ENCODE data around the gene CSTF2. TPM values are rescaled to one million over a fixed set of nuclear protein-coding genes. Genes with fewer than 3 reads are reported as not detected.
"Not testable (repeated sequence)": the region's sequence is repeated elsewhere in the genome, so short reads cannot be mapped to it uniquely, and the experiment has no call there.

The CSTF2 gene
- total and polyA plus RNA-seq, 10 of the 15 experiments (the other 5 are each of a cell fraction or from before 2014, with no cell fraction given), result 7.7 to 66.6 (median 35.8) TPM

DNA sequence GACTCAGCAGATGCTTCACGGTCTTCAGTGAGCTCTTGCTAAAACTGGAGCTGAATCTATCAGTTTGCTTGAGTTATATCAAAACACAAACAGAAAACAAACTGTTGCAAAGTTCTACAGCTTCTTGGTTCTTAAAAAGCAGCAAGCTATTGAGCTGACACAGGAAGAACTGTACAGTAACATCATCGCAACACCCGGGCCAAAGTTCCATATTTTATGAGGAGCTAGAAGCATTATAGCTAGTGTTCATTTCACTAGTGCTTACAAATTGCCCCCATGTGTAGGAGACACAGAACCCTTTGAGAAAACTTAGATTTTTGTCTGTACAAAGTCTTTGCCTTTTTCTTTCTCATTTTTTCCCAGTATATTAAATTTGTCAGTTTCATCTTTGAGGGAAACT, 17.3 kb upstream of the CSTF2 start:
- FAIRE-seq (no peak), DNase-seq (ENCODE audit: low read depth, low spot score) (no peak), ATAC-seq (no peak)
- intact Hi-C loops (cut with micrococcal nuclease; ENCODE audit: unreplicated experiment) (no loop called here), in situ Hi-C loops (cut with MboI) (no loop called here)
- no peak for TF ChIP-seq MYC (IDR thresholded peaks at IDR 0.05; ENCODE audit: insufficient read depth, insufficient read length, insufficient replicate concordance, low read length, severe bottlenecking)
- no peak for TF ChIP-seq EED (IDR thresholded peaks at IDR 0.05; ENCODE audit: low read depth)
- TF ChIP-seq ESRRA (IDR thresholded peaks at IDR 0.05; ENCODE audit: low read length), result no peak
- TF ChIP-seq, protein P1, sequence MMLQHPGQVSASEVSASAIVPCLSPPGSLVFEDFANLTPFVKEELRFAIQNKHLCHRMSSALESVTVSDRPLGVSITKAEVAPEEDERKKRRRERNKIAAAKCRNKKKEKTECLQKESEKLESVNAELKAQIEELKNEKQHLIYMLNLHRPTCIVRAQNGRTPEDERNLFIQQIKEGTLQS (IDR thresholded peaks at IDR 0.05; ENCODE audit: borderline replicate concordance, extremely low read depth, low read depth, low read length), result no peak
- no peak for TF ChIP-seq SP1 (IDR thresholded peaks at IDR 0.05; ENCODE audit: low read depth, low read length)
- no peak overlapping the region for H3K4me2 ChIP-seq (ENCODE audit: control insufficient read depth, insufficient read depth)
- BruUV-seq (replicated peaks), result no TSS peak
- no peaks in the 10 kb centered on the region for H3K79me2 ChIP-seq (ENCODE audit: control insufficient read depth, insufficient read depth, low read length)
- no peak overlapping the region for H3K4me3 ChIP-seq
- WGBS (ENCODE audit: insufficient coverage, insufficient replicate concordance, low lambda C conversion rate, missing lambda C conversion rate), result 16% methylated on average over 3 of the region's 3 CpGs
- H3K27me3 ChIP-seq (replicated peaks in 1 of 2; ENCODE audit: control insufficient read depth in 2 of 2, insufficient read depth in 2 of 2, low read length in 1 of 2), result no peaks in the 10 kb centered on the region
- H3K9ac ChIP-seq (ENCODE audit: control insufficient read depth, insufficient read depth, low read length), result no peak overlapping the region
- CTCF ChIA-PET, result interaction anchor here (0.9 kb wide), 1 partner anchor 34 kb away, joined by 5 read pairs; no protein-coding TSS in a partner anchor
- H3K9me3 ChIP-seq (replicated peaks; ENCODE audit: control insufficient read depth, insufficient read depth, low read length), result no peaks in the 10 kb centered on the region
- RAD21 ChIA-PET (ENCODE audit: unreplicated experiment), result no interaction called here
- no peaks in the 10 kb centered on the region for H4K20me1 ChIP-seq (ENCODE audit: control insufficient read depth, insufficient read depth)
- POLR2A ChIA-PET, result no interaction called here
- no peaks in the 10 kb centered on the region for H3K4me1 ChIP-seq (ENCODE audit: control insufficient read depth, insufficient read depth, low read length)
- no peaks in the 10 kb centered on the region for H3K36me3 ChIP-seq (ENCODE audit: control insufficient read depth in 2 of 2, insufficient read depth in 2 of 2, low read length in 1 of 2)
- no peak overlapping the region for H3K27ac ChIP-seq (ENCODE audit: control insufficient read depth, insufficient read depth)
- H2AFZ ChIP-seq (ENCODE audit: control insufficient read depth, low read depth, low read length), result no peak overlapping the region
- SMC1A ChIA-PET (ENCODE audit: uncharacterized antibody, unreplicated experiment), result interaction anchor here (1.6 kb wide), 1 partner anchor 9 kb away, joined by 6 read pairs; no protein-coding TSS in a partner anchor

DNA sequence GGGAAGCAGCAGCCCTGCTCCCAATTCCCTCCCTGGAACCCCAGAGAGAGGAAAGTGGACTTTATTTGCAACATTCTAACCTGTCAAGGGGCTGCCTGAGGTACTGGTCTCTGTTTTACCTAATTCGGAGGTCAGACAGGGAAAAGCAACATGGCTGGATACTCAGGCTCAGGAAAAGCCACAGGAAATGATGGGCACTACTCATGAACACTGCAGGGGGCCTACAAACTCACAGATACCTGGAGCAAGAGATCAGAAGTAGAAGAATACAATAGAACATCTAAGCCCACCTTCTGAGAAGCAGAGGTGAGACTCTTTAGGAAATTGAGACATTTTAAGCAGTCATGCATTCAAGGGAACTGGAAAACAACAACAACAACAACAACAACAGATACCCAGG, 15.4 kb upstream of the CSTF2 start:
- in situ Hi-C loops (cut with MboI), result no loop called here
- DNase-seq (ENCODE audit: low read depth, low spot score), result no peak
- no peaks in the 10 kb centered on the region for H3K36me3 ChIP-seq (ENCODE audit: control insufficient read depth in 2 of 2, insufficient read depth in 2 of 2, low read length in 1 of 2)
- 0% methylated on average over 1 of the region's 1 CpG for WGBS (ENCODE audit: insufficient coverage, insufficient replicate concordance, low lambda C conversion rate, missing lambda C conversion rate)
- no peaks in the 10 kb centered on the region for H4K20me1 ChIP-seq (ENCODE audit: control insufficient read depth, insufficient read depth)
- no peak for ATAC-seq
- no peak overlapping the region for H3K4me2 ChIP-seq (ENCODE audit: control insufficient read depth, insufficient read depth)
- no peaks in the 10 kb centered on the region for H3K27me3 ChIP-seq (replicated peaks in 1 of 2; ENCODE audit: control insufficient read depth in 2 of 2, insufficient read depth in 2 of 2, low read length in 1 of 2)
- ChIA-PET RAD21 (ENCODE audit: unreplicated experiment) (no interaction called here), SMC1A (ENCODE audit: uncharacterized antibody, unreplicated experiment) (no interaction called here), CTCF (no interaction called here), POLR2A (no interaction called here)
- intact Hi-C loops (cut with micrococcal nuclease; ENCODE audit: unreplicated experiment), result no loop called here
- H2AFZ ChIP-seq (ENCODE audit: control insufficient read depth, low read depth, low read length), result no peak overlapping the region
- no peaks in the 10 kb centered on the region for H3K79me2 ChIP-seq (ENCODE audit: control insufficient read depth, insufficient read depth, low read length)
- no peak overlapping the region for H3K4me3 ChIP-seq
- no TSS peak for BruUV-seq (replicated peaks)
- FAIRE-seq, result no peak
- no peaks in the 10 kb centered on the region for H3K9me3 ChIP-seq (replicated peaks; ENCODE audit: control insufficient read depth, insufficient read depth, low read length)
- no peaks in the 10 kb centered on the region for H3K4me1 ChIP-seq (ENCODE audit: control insufficient read depth, insufficient read depth, low read length)
- no peak for TF ChIP-seq RAD51 (IDR thresholded peaks at IDR 0.05)
- no peak for TF ChIP-seq NBN (IDR thresholded peaks at IDR 0.05)
- no peak for TF ChIP-seq JUNB (IDR thresholded peaks at IDR 0.05)
- no peak for TF ChIP-seq SMAD5 (IDR thresholded peaks at IDR 0.05; ENCODE audit: low read depth)
- no peak for TF ChIP-seq TBL1XR1 (IDR thresholded peaks at IDR 0.05; ENCODE audit: low read depth, low read length)
- TF ChIP-seq NFYA (IDR thresholded peaks at IDR 0.05; ENCODE audit: borderline replicate concordance, low read depth, low read length), result no peak
- TF ChIP-seq POU2F2 (IDR thresholded peaks at IDR 0.05; ENCODE audit: borderline replicate concordance, low read depth, low read length), result no peak
- H3K9ac ChIP-seq (ENCODE audit: control insufficient read depth, insufficient read depth, low read length), result no peak overlapping the region
- no peak overlapping the region for H3K27ac ChIP-seq (ENCODE audit: control insufficient read depth, insufficient read depth)

DNA sequence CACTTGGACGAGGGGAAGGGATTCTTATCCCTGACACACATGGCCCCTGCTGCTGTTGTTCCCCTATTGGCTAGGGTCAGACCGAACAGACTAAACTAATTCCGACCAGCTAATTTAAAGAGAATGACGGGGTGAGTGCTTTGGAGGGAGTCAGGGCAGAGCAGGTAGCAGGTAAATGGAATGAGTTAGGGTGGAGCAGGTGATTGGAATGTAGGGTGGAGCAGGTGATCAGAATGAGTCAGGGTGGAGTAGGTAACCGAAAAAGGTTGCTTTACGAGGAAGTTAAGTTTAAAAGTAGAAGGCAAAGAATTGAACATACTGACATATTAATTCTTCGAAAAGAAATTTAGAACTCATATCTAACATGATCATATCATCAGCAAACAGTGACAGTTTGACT, 11.9 kb upstream of the CSTF2 start:
- 59% methylated on average over 7 of the region's 7 CpGs for WGBS (ENCODE audit: insufficient coverage, insufficient replicate concordance, low lambda C conversion rate, missing lambda C conversion rate)

More for the DNA sequence above, 11.9 kb upstream of the CSTF2 start:
- H2AFZ ChIP-seq (ENCODE audit: control insufficient read depth, low read depth, low read length); RAD21 ChIA-PET (ENCODE audit: unreplicated experiment); H3K36me3 ChIP-seq (ENCODE audit: control insufficient read depth in 2 of 2, insufficient read depth in 2 of 2, low read length in 1 of 2); ATAC-seq; SMC1A ChIA-PET (ENCODE audit: uncharacterized antibody, unreplicated experiment); H3K79me2 ChIP-seq (ENCODE audit: control insufficient read depth, insufficient read depth, low read length); H3K27ac ChIP-seq (ENCODE audit: control insufficient read depth, insufficient read depth); H3K4me1 ChIP-seq (ENCODE audit: control insufficient read depth, insufficient read depth, low read length); DNase-seq (ENCODE audit: low read depth, low spot score); intact Hi-C loops (cut with micrococcal nuclease; ENCODE audit: unreplicated experiment); BruUV-seq (replicated peaks); H3K9me3 ChIP-seq (replicated peaks; ENCODE audit: control insufficient read depth, insufficient read depth, low read length); FAIRE-seq; in situ Hi-C loops (cut with MboI); H4K20me1 ChIP-seq (ENCODE audit: control insufficient read depth, insufficient read depth); H3K4me2 ChIP-seq (ENCODE audit: control insufficient read depth, insufficient read depth); H3K9ac ChIP-seq (ENCODE audit: control insufficient read depth, insufficient read depth, low read length); H3K4me3 ChIP-seq; H3K27me3 ChIP-seq (replicated peaks in 1 of 2; ENCODE audit: control insufficient read depth in 2 of 2, insufficient read depth in 2 of 2, low read length in 1 of 2); POLR2A ChIA-PET: not testable (repeated sequence)
- CTCF ChIA-PET, result interaction anchor here (1.0 kb wide), 1 partner anchor 136 kb away, joined by 5 read pairs; no protein-coding TSS in a partner anchor
